T-cell (primary cell): ENCODE results near the gene PWP1. TPM values are rescaled to one million over a fixed set of nuclear protein-coding genes. Genes with fewer than 3 reads are reported as not detected.

Experiments
- ATAC-seq, 4 experiments: fragments of 200-7000 bp in 3 of 4; fragments of 150-1000 bp in 1 of 4; cut with Tn5 transposase; replicated peaks in 1 of 4; 1 replicate in 3 of 4; 2 replicates in 1 of 4; pipeline ENCODE4 v1.10.0; 2021; ENCODE audit warnings: moderate library complexity in 3 of 4, mild to moderate bottlenecking in 2 of 4, moderate number of reproducible peaks in 1 of 4
- CTCF ChIA-PET, 2 donors: fragments of 300-600 bp; sonication (Branson Sonifier 250); formaldehyde crosslinking; loops; one replicate each; lab custom pipeline; 2022; ENCODE audit warnings: antibody characterized with exemption in 2 of 2; lab: Charles Lee
- POLR2A ChIA-PET, 2 donors: fragments of 300-600 bp; sonication (Branson Sonifier 250); formaldehyde crosslinking; loops; one replicate each; lab custom pipeline; 2022; ENCODE audit warnings: antibody characterized with exemption in 2 of 2; lab: Charles Lee
- DNase-seq, 35 experiments: peaks; one replicate each; pipeline versions ENCODE4 v3.0.0 to v3.0.0-alpha.2; 2013 to 2023
- H3K27ac ChIP-seq: one replicate; pipeline ENCODE4 v1.5.1; 2013; ENCODE audit warnings: low read length
- H3K27me3 ChIP-seq, 2 experiments: replicated peaks in 1 of 2; 1 replicate in 1 of 2; 2 replicates in 1 of 2; pipeline versions ENCODE4 v1.6.1 to v1.7.0; 2013; ENCODE audit warnings: low read length in 1 of 2, mixed read lengths in 1 of 2; ENCODE audit not compliant: control insufficient read depth in 2 of 2, insufficient read depth in 2 of 2; ENCODE audit errors: extremely low read depth in 1 of 2
- H3K36me3 ChIP-seq, 2 donors: 1 replicate in 1 of 2; 2 replicates in 1 of 2; pipeline versions ENCODE4 v1.6.1 to v1.7.0; 2013; ENCODE audit warnings: low read length in 1 of 2; ENCODE audit not compliant: control insufficient read depth in 2 of 2, insufficient read depth in 1 of 2; ENCODE audit errors: extremely low read depth in 1 of 2
- H3K4me1 ChIP-seq, 2 experiments: 1 replicate in 1 of 2; 2 replicates in 1 of 2; pipeline versions ENCODE4 v1.6.1 to v1.7.0; 2013; ENCODE audit warnings: low read length in 2 of 2, mixed read lengths in 1 of 2; ENCODE audit not compliant: insufficient read depth in 2 of 2, control insufficient read depth in 1 of 2; ENCODE audit errors: extremely low read depth in 1 of 2
- H3K4me3 ChIP-seq, 2 donors: 1 replicate in 1 of 2; 2 replicates in 1 of 2; pipeline versions ENCODE4 v1.5.1 to v1.7.0; 2013; ENCODE audit warnings: mild to moderate bottlenecking in 2 of 2, low read length in 1 of 2, moderate library complexity in 1 of 2; ENCODE audit not compliant: control insufficient read depth in 1 of 2; ENCODE audit errors: extremely low read depth in 1 of 2
- H3K9me3 ChIP-seq: 2 replicates; pipeline ENCODE4 v1.7.0; 2013
- H3K27ac Mint-ChIP-seq, 2 donors: one replicate each; pipeline ENCODE4 v1.8.0; 2020 to 2021; ENCODE audit warnings: mild to moderate bottlenecking in 2 of 2, mixed read lengths in 2 of 2
- H3K27me3 Mint-ChIP-seq, 2 donors: one replicate each; pipeline ENCODE4 v1.8.0; 2021 to 2022; ENCODE audit warnings: mixed read lengths in 2 of 2
- H3K36me3 Mint-ChIP-seq: one replicate; pipeline ENCODE4 v1.8.0; 2021; ENCODE audit warnings: mixed read lengths
- H3K4me1 Mint-ChIP-seq, 3 donors: one replicate each; pipeline ENCODE4 v1.8.0; 2020 to 2022; ENCODE audit warnings: mixed read lengths in 3 of 3, mild to moderate bottlenecking in 1 of 3
- H3K4me3 Mint-ChIP-seq, 3 donors: one replicate each; pipeline ENCODE4 v1.8.0; 2020 to 2022; ENCODE audit warnings: mild to moderate bottlenecking in 3 of 3, mixed read lengths in 3 of 3, moderate library complexity in 3 of 3
- H3K9me3 Mint-ChIP-seq, 3 donors: one replicate each; pipeline ENCODE4 v1.8.0; 2020 to 2022; ENCODE audit warnings: mixed read lengths in 3 of 3
- WGBS: methylation state at CpG from one replicate; pipeline ENCODE4 v1.1.5; 2013; ENCODE audit warnings: missing lambda C conversion rate; ENCODE audit not compliant: insufficient coverage; 5-methylcytosine and 5-hydroxymethylcytosine counted together
- total RNA-seq, 35 experiments: library from RNA in 6 of 35; stranded (reverse) in 6 of 35; fragments of 120-200 nt in 1 of 35; gene quantifications; one replicate each; pipeline versions ENCODE4 v1.2.1 to v1.2.4 and lab custom pipeline; 2013 to 2026

The PWP1 gene
- total RNA-seq, 5 donors from 2014 or later (not counting 1 experiment from before 2014, with no cell fraction given): 22.1 to 36.9 (median 28.5) TPM

GRCh38 chr12:107663277-107663676 lies 22.3 kb upstream of the PWP1 start:
- Mint-ChIP-seq H3K27me3 (peaks cover 7 to 8% of the 10 kb centered on the region in 2 donors), H3K4me3 (peak overlapping the region in 1 of 3 donors; percentile 37), H3K27ac (peak overlapping the region; percentile 11 to 20), H3K4me1 (peaks cover 15 to 17% (median 17%) of the 10 kb centered on the region in 3 donors), H3K9me3 (no peaks in the 10 kb centered on the region), H3K36me3 (peaks cover 7% of the 10 kb centered on the region)
- no peaks in the 10 kb centered on the region for H3K9me3 ChIP-seq
- WGBS: 17% methylated on average over 3 of the region's 6 CpGs
- H3K4me3 ChIP-seq: no peak overlapping the region
- peaks cover 0 to 6% of the 10 kb centered on the region in 2 experiments for H3K27me3 ChIP-seq
- peaks cover 0 to 2% of the 10 kb centered on the region in 2 experiments for H3K4me1 ChIP-seq
- no peak for DNase-seq
- ChIA-PET POLR2A (no interaction called here), CTCF (no interaction called here)
- H3K27ac ChIP-seq: no peak overlapping the region
- peak in 1 of 4 experiments; percentile 66 for ATAC-seq
- H3K36me3 ChIP-seq: peaks cover 6 to 8% of the 10 kb centered on the region in 2 donors

DNA sequence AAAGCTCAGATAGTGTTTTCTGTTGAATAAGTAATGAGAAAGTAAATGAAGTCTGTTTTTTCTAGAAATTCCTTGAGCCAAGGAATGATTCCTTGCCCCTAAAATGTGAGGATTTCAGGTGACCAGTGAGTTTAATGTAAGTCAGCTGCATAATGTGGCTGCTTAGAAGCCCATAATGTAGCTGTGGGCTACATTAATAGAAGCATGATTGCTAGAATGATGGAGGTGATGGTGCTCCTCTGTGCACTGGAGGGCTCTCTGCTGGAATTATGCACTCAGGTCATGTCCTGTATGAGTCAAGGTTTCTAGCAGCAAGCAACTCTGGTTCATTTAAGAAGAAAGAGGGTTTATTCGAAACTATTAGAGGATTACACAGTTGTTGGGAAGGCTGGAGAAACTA lies 19.6 kb upstream of the PWP1 start:
- Histone ChIP-seq H3K4me3 (no peak overlapping the region), H3K36me3 (no peaks in the 10 kb centered on the region), H3K4me1 (peaks cover 0 to 2% of the 10 kb centered on the region in 2 experiments), H3K27ac (no peak overlapping the region), H3K9me3 (no peaks in the 10 kb centered on the region), H3K27me3 (peaks cover 0 to 21% of the 10 kb centered on the region in 2 experiments)
- Mint-ChIP-seq H3K4me1 (peaks cover 17 to 21% (median 19%) of the 10 kb centered on the region in 3 donors), H3K9me3 (no peaks in the 10 kb centered on the region), H3K27me3 (peaks cover 14 to 19% of the 10 kb centered on the region in 2 donors), H3K4me3 (no peak overlapping the region), H3K36me3 (no peaks in the 10 kb centered on the region), H3K27ac (no peak overlapping the region)
- no CpG with 5 or more reads among the region's 1 CpG for WGBS
- ATAC-seq (no peak), DNase-seq (no peak)
- POLR2A ChIA-PET: no interaction called here
- CTCF ChIA-PET: no interaction called here

- DNase-seq: no peak
- POLR2A ChIA-PET: no interaction called here
- peaks cover 14 to 20% (median 14%) of the 10 kb centered on the region in 3 donors for H3K4me1 Mint-ChIP-seq
- WGBS: no CpG with 5 or more reads among the region's 4 CpGs
- Histone ChIP-seq H3K36me3 (no peaks in the 10 kb centered on the region), H3K9me3 (no peaks in the 10 kb centered on the region), H3K27me3 (peaks cover 0 to 21% of the 10 kb centered on the region in 2 experiments), H3K4me3 (no peak overlapping the region), H3K4me1 (peaks cover 0 to 2% of the 10 kb centered on the region in 2 experiments), H3K27ac (no peak overlapping the region)
- H3K9me3 Mint-ChIP-seq: no peaks in the 10 kb centered on the region
- CTCF ChIA-PET: interaction anchor here in 1 of 2 donors (0.6 kb wide), 1 partner anchor 8 kb away, joined by 8 read pairs; no protein-coding TSS in a partner anchor
- ATAC-seq: no peak
- no peak overlapping the region for H3K4me3 Mint-ChIP-seq
- no peaks in the 10 kb centered on the region for H3K36me3 Mint-ChIP-seq
- no peak overlapping the region for H3K27ac Mint-ChIP-seq
- peaks cover 14 to 19% of the 10 kb centered on the region in 2 donors for H3K27me3 Mint-ChIP-seq
Measured at GRCh38 chr12:107667464-107667863, 18.1 kb upstream of the PWP1 start.

GRCh38 chr12:107668320-107669098 lies 17.1 kb upstream of the PWP1 start:
- Histone ChIP-seq H3K4me3 (no peak overlapping the region), H3K27me3 (peaks cover 0 to 21% of the 10 kb centered on the region in 2 experiments), H3K9me3 (no peaks in the 10 kb centered on the region), H3K27ac (no peak overlapping the region), H3K36me3 (no peaks in the 10 kb centered on the region), H3K4me1 (no peaks in the 10 kb centered on the region)
- no peaks in the 10 kb centered on the region for H3K9me3 Mint-ChIP-seq
- H3K27me3 Mint-ChIP-seq: peaks cover 14 to 19% of the 10 kb centered on the region in 2 donors
- H3K36me3 Mint-ChIP-seq: no peaks in the 10 kb centered on the region
- H3K4me3 Mint-ChIP-seq: no peak overlapping the region
- ATAC-seq (no peak), DNase-seq (no peak)
- peaks cover 3 to 9% (median 3%) of the 10 kb centered on the region in 3 donors for H3K4me1 Mint-ChIP-seq
- WGBS: 88% methylated on average over 2 of the region's 9 CpGs
- H3K27ac Mint-ChIP-seq: no peak overlapping the region
- CTCF ChIA-PET: interaction anchor here in 1 of 2 donors (0.6 kb wide), 1 partner anchor 612 kb away, joined by 4 read pairs; no protein-coding TSS in a partner anchor
- POLR2A ChIA-PET: no interaction called here

DNA sequence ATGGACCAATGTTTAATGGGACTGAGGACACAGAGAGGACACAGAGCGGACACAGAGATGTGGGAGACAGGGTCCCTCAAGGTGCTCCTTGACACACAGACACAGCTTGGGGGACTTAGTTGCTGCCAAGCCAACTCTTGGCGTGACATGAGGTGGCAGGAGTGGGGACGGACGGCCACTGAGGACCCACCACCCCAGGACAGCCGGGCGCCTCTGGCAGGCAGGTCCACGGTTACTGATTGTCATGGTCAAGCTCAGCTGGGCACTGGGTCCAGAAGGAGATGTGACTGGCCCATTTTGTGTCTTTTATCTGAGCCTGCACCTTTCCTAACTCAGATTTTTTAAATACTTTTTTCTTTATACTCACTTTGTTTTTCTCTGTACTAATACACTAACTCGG lies 15.7 kb upstream of the PWP1 start:
- H3K27ac Mint-ChIP-seq: no peak overlapping the region
- POLR2A ChIA-PET: interaction anchor here in 1 of 2 donors (0.7 kb wide), 1 partner anchor 831 kb away, joined by 3 read pairs; no protein-coding TSS in a partner anchor
- ATAC-seq (no peak), DNase-seq (no peak)
- CTCF ChIA-PET: interaction anchor here in 1 of 2 donors (0.6 to 0.7 kb wide), 2 partner anchors 88 to 1448 kb away, joined by 3 to 4 read pairs; no protein-coding TSS in a partner anchor
- Histone ChIP-seq H3K4me3 (no peak overlapping the region), H3K27ac (no peak overlapping the region), H3K4me1 (no peaks in the 10 kb centered on the region), H3K36me3 (no peaks in the 10 kb centered on the region), H3K9me3 (no peaks in the 10 kb centered on the region), H3K27me3 (peaks cover 0 to 15% of the 10 kb centered on the region in 2 experiments)
- peaks cover 14 to 19% of the 10 kb centered on the region in 2 donors for H3K27me3 Mint-ChIP-seq
- no peaks in the 10 kb centered on the region for H3K36me3 Mint-ChIP-seq
- H3K9me3 Mint-ChIP-seq: no peaks in the 10 kb centered on the region
- H3K4me3 Mint-ChIP-seq: no peak overlapping the region
- peaks cover 2 to 6% (median 2%) of the 10 kb centered on the region in 3 donors for H3K4me1 Mint-ChIP-seq
- WGBS: 84% methylated on average over 7 of the region's 8 CpGs

DNA sequence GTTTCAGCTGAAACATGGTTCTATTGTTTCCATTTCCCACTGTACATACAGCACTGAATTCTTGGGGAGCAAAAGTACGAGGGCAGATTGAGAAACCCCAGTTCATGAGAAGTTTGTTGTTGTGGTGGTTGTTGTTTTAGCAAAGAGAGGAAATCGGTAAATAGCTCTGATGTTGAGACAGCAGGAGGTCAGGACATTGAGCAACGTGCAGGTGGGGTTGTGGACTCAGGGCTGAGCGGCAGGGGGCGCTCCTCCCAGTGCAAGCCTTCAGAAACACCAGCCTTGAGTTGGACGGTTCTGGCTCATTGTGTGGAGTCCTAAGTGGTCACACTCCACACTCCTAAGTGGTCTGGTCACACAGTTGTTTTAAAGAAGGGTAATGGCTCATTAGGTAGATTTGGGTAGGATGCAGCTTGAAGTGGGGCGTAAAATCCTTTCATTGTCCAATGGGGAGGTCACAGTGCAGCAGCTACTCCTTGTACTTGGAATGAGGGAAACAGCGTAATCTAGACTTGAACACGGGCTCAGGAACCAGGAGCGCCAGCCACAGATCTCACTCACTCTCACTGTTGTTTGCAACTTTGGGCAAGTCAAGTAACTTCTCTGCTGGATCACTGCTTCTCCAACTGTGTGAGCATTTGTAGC lies 14.5 kb upstream of the PWP1 start:
- POLR2A ChIA-PET: interaction anchor here in 1 of 2 donors (0.6 kb wide), 1 partner anchor 9 kb away, joined by 3 read pairs; no protein-coding TSS in a partner anchor
- Histone ChIP-seq H3K27me3 (peaks cover 0 to 18% of the 10 kb centered on the region in 2 experiments), H3K4me3 (no peak overlapping the region), H3K4me1 (no peaks in the 10 kb centered on the region), H3K27ac (no peak overlapping the region), H3K36me3 (no peaks in the 10 kb centered on the region), H3K9me3 (no peaks in the 10 kb centered on the region)
- Mint-ChIP-seq H3K36me3 (no peaks in the 10 kb centered on the region), H3K4me1 (peaks cover 2 to 6% (median 2%) of the 10 kb centered on the region in 3 donors), H3K9me3 (no peaks in the 10 kb centered on the region), H3K27ac (no peak overlapping the region), H3K4me3 (no peak overlapping the region), H3K27me3 (peaks cover 10 to 17% of the 10 kb centered on the region in 2 donors)
- WGBS: 75% methylated on average over 4 of the region's 10 CpGs
- peak in 1 of 4 experiments; percentile 36 for ATAC-seq
- CTCF ChIA-PET: interaction anchor here (0.6 to 1.3 kb wide), 7 partner anchors 9 to 214 kb away, joined by 3 to 7 read pairs (median 4); no protein-coding TSS in a partner anchor
- DNase-seq: peak in 14 of 35 experiments; percentile 5 to 56 (median 16)
